HepG2 (cell line): ENCODE measurements around the gene GLIS1. TPM values are rescaled to one million over a fixed set of nuclear protein-coding genes. Genes with fewer than 3 reads are reported as not detected.

Source experiments
- ATAC-seq: fragments of 200-7000 bp; cut with Tn5 transposase; 3 replicates; pipeline ENCODE4 v1.9.1; 2020; ENCODE audit warnings: mild to moderate bottlenecking, moderate library complexity
- BruUV-seq: library from RNA; stranded (reverse); fragments of 400-500 nt; replicated peaks from 2 replicates; lab custom pipeline; 2021; lab: Mats Ljungman, UMichigan
- CTCF ChIA-PET: fragments of 300-600 bp; formaldehyde crosslinking; extraction: SDS; loops from one replicate; lab custom pipeline; 2021; ENCODE audit warnings: low total read pairs, inconsistent platforms, low intra/inter-chr PET ratio; lab: Yijun Ruan, JAX
- POLR2A ChIA-PET: fragments of 350-600 bp; sonication (Branson Sonifier 250); formaldehyde crosslinking; loops from one replicate; lab custom pipeline; 2020; ENCODE audit warnings: antibody characterized with exemption, inconsistent platforms; lab: Yijun Ruan, JAX
- DNase-seq: peaks from one replicate; pipeline ENCODE4 v3.0.0-alpha.2; 2015; ENCODE audit warnings: low spot score
- FAIRE-seq: peaks from 3 replicates; lab custom pipeline; 2011; peaks lifted over from hg19 to GRCh38; lab: Jason Lieb, UNC
- H2AFZ ChIP-seq: one replicate; pipeline ENCODE4 v1.6.1; 2011; ENCODE audit warnings: low read length, inconsistent platforms
- H3K27ac ChIP-seq: fragments of 300-600 bp; 3 replicates; pipeline ENCODE4 v1.8.0; 2011; ENCODE audit warnings: mixed run types, mild to moderate bottlenecking, mixed read lengths, low read length, inconsistent platforms; ENCODE audit not compliant: insufficient read depth; ENCODE audit errors: extremely low read length
- H3K27me3 ChIP-seq, 2 experiments: fragments of 200-600 bp in 1 of 2; 2 replicates in 1 of 2; 3 replicates in 1 of 2; pipeline versions ENCODE4 v1.6.0 to v1.8.0; 2011; ENCODE audit warnings: low read length in 2 of 2, mild to moderate bottlenecking in 2 of 2, moderate library complexity in 2 of 2, inconsistent platforms in 1 of 2; ENCODE audit not compliant: insufficient read depth in 2 of 2, control insufficient read depth in 1 of 2
- H3K36me3 ChIP-seq, 2 experiments: fragments of 200-600 bp in 1 of 2; replicated peaks in 1 of 2; 2 replicates in 1 of 2; 3 replicates in 1 of 2; pipeline versions ENCODE4 v1.5.1 to v1.8.0; 2011; ENCODE audit warnings: low read length in 2 of 2, inconsistent platforms in 1 of 2; ENCODE audit not compliant: insufficient read depth in 2 of 2, control insufficient read depth in 1 of 2
- H3K4me1 ChIP-seq: 2 replicates; pipeline ENCODE4 v1.5.1; 2012; ENCODE audit warnings: low read length, inconsistent platforms; ENCODE audit not compliant: insufficient read depth
- H3K4me2 ChIP-seq: 2 replicates; pipeline ENCODE4 v1.6.0; 2011; ENCODE audit warnings: low read depth, low read length, inconsistent platforms
- H3K4me3 ChIP-seq, 3 experiments: fragments of 200-600 bp in 1 of 3; sonication (generic), shearing (Covaris generic) in 1 of 3; replicated peaks in 1 of 3; 2 replicates each; pipeline ENCODE4 v1.5.1; 2011 to 2016; ENCODE audit warnings: low read length in 3 of 3, inconsistent platforms in 2 of 3, low read depth in 2 of 3, mild to moderate bottlenecking in 2 of 3, control low read depth in 1 of 3, mixed read lengths in 1 of 3; ENCODE audit not compliant: insufficient read depth in 1 of 3
- H3K79me2 ChIP-seq: one replicate; pipeline ENCODE4 v1.6.1; 2011; ENCODE audit warnings: low read length, inconsistent platforms; ENCODE audit not compliant: insufficient read depth
- H3K9ac ChIP-seq: 2 replicates; pipeline ENCODE4 v1.6.0; 2011; ENCODE audit warnings: mild to moderate bottlenecking, low read depth, low read length, inconsistent platforms; ENCODE audit not compliant: insufficient read depth
- H3K9me3 ChIP-seq: 2 replicates; pipeline ENCODE4 v1.5.1; 2012; ENCODE audit warnings: mild to moderate bottlenecking, low read length
- H4K20me1 ChIP-seq: 2 replicates; pipeline ENCODE4 v1.6.0; 2011; ENCODE audit warnings: inconsistent platforms, mild to moderate bottlenecking, low read length, moderate library complexity; ENCODE audit not compliant: insufficient read depth
- AKAP8 ChIP-seq: sonication (generic); formaldehyde crosslinking; IDR thresholded peaks from 2 replicates; pipeline ENCODE4 v1.5.1; 2020; ENCODE audit warnings: mild to moderate bottlenecking, missing genetic modification reagents
- CC2D1A ChIP-seq: sonication (generic); formaldehyde crosslinking; IDR thresholded peaks from 2 replicates; pipeline ENCODE4 v1.8.1; 2023; ENCODE audit warnings: mild to moderate bottlenecking, missing genetic modification reagents
- EZH2 ChIP-seq: conservative IDR thresholded peaks from 2 replicates; pipeline ENCODE4 v1.6.1; 2012; ENCODE audit warnings: mild to moderate bottlenecking, low read depth, low read length, moderate library complexity
- IRX3 ChIP-seq: sonication (generic); formaldehyde crosslinking; IDR thresholded peaks from 2 replicates; pipeline ENCODE4 v1.8.1; 2023; ENCODE audit warnings: mild to moderate bottlenecking, low read depth, missing genetic modification reagents, borderline replicate concordance
- MYPOP ChIP-seq: sonication (generic); formaldehyde crosslinking; IDR thresholded peaks from 2 replicates; pipeline ENCODE4 v1.8.1; 2023; ENCODE audit warnings: mild to moderate bottlenecking, moderate library complexity, missing genetic modification reagents
- SMARCC2 ChIP-seq: fragments of 450-650 bp; IDR thresholded peaks from 2 replicates; pipeline ENCODE4 v1.6.1; 2017; ENCODE audit warnings: antibody characterized with exemption, mild to moderate bottlenecking
- SOX5 ChIP-seq: IDR thresholded peaks from 2 replicates; pipeline ENCODE4 v1.6.1; 2016; ENCODE audit warnings: borderline replicate concordance
- ZNF282 ChIP-seq: fragments of 450-650 bp; IDR thresholded peaks from 2 replicates; pipeline ENCODE4 v1.6.1; 2018; ENCODE audit not compliant: partially characterized antibody
- ZNF773 ChIP-seq: sonication (generic); formaldehyde crosslinking; IDR thresholded peaks from 2 replicates; pipeline ENCODE4 v1.4.0; 2020; ENCODE audit warnings: missing genetic modification reagents, borderline replicate concordance
- WGBS: methylation state at CpG from one replicate; pipeline ENCODE4 v1.1.6; 2017; ENCODE audit warnings: low lambda C conversion rate; 5-methylcytosine and 5-hydroxymethylcytosine counted together
- in situ Hi-C: cut with HindIII; loops from 2 replicates; pipeline ENCODE4 v1.10.0; 2017; ENCODE audit warnings: low pct_unique_long_range_greater_than_20kb; ENCODE audit not compliant: extremely low pct_ligation_motif_present
- intact Hi-C: fragments of 100-400 bp; cut with micrococcal nuclease; formaldehyde crosslinking; loops from one replicate; pipeline ENCODE4 v1.10.0; 2022; ENCODE audit not compliant: unreplicated experiment
- polyA plus RNA-seq, 8 experiments: library from polyadenylated mRNA; depleted of rRNA in 3 of 8; stranded (reverse) in 7 of 8; unstranded in 1 of 8; fragments of >200 nt; fragmentation: Illumina TruSeq in 4 of 8; extraction: Trizol in 4 of 8; gene quantifications; 2 replicates each; pipeline versions ENCODE4 v1.2.1 to v1.2.3, GENCODE V29; 2011 to 2016; ENCODE audit warnings: low read depth in 4 of 8, missing spikeins in 1 of 8, mixed read lengths in 1 of 8; ENCODE audit not compliant: insufficient read depth in 1 of 8
- total RNA-seq, 5 experiments: library from RNA; depleted of rRNA; stranded (reverse); fragments of >200 nt; fragmentation: Illumina TruSeq; extraction: Trizol; gene quantifications; 2 replicates each; pipeline ENCODE4 v1.2.3, GENCODE V29; 2016; ENCODE audit warnings: low read depth in 1 of 5

The GLIS1 gene
- total and polyA plus RNA-seq, 2 of the 13 experiments (the other 11 are each of a cell fraction or from before 2014, with no cell fraction given) = 0.03 TPM; not detected in 1

GRCh38 chr1:53737648-53738204 is 1.2 kb downstream of the GLIS1 start:
- TF ChIP-seq EZH2 = peak; percentile 52
- TF ChIP-seq MYPOP = no peak
- BruUV-seq = no TSS peak
- H3K4me3 ChIP-seq = no peak overlapping the region
- ChIA-PET CTCF (no interaction called here), POLR2A (no interaction called here)
- DNase-seq (no peak), ATAC-seq (no peak), FAIRE-seq (no peak)
- H3K79me2 ChIP-seq = no peaks in the 10 kb centered on the region
- no peak overlapping the region for H2AFZ ChIP-seq
- peaks cover 2% of the 10 kb centered on the region; the same call in 1 of the 2 replicates for H3K9me3 ChIP-seq
- 17% methylated on average over 11 of the region's 58 CpGs for WGBS
- peaks cover 5 to 70% of the 10 kb centered on the region in 2 experiments for H3K27me3 ChIP-seq
- no peak overlapping the region for H3K4me2 ChIP-seq
- no peak overlapping the region for H3K9ac ChIP-seq
- in situ Hi-C loops (no loop called here), intact Hi-C loops (no loop called here)
- H3K4me1 ChIP-seq = peaks cover 22% of the 10 kb centered on the region
- H4K20me1 ChIP-seq = no peaks in the 10 kb centered on the region
- H3K27ac ChIP-seq = no peak overlapping the region
- no peaks in the 10 kb centered on the region for H3K36me3 ChIP-seq

- DNase-seq = no peak
- ChIA-PET CTCF (no interaction called here), POLR2A (no interaction called here)
Measured at GRCh38 chr1:53736290-53736689, 2.7 kb downstream of the GLIS1 start.

More at GRCh38 chr1:53736290-53736689, 2.7 kb downstream of the GLIS1 start:
- no peak overlapping the region for H3K4me2 ChIP-seq
- ATAC-seq (no peak), FAIRE-seq (no peak)
- H3K9me3 ChIP-seq = no peaks in the 10 kb centered on the region
- H3K79me2 ChIP-seq = no peaks in the 10 kb centered on the region
- H3K4me3 ChIP-seq = no peak overlapping the region
- H3K27me3 ChIP-seq = peaks cover 5 to 82% of the 10 kb centered on the region in 2 experiments
- intact Hi-C loops = no loop called here
- BruUV-seq = no TSS peak
- H3K27ac ChIP-seq = no peak overlapping the region
- H3K4me1 ChIP-seq = peaks cover 20% of the 10 kb centered on the region
- TF ChIP-seq AKAP8 (CRISPR knock-in tag) (no peak), ZNF282 (no peak), IRX3 (CRISPR knock-in tag) (no peak), EZH2 (0 out of 2 replicates have a peak, but pooled peaks have one; percentile 6), CC2D1A (CRISPR knock-in tag) (no peak), ZNF773 (CRISPR knock-in tag) (no peak), SMARCC2 (no peak), SOX5 (CRISPR knock-in tag) (no peak)
- no peaks in the 10 kb centered on the region for H4K20me1 ChIP-seq
- no peak overlapping the region for H3K9ac ChIP-seq
- WGBS = 28% methylated on average over 11 of the region's 11 CpGs
- H2AFZ ChIP-seq = no peak overlapping the region
- in situ Hi-C loops = no loop called here
- H3K36me3 ChIP-seq = no peaks in the 10 kb centered on the region
